IMR-90 (cell line): ENCODE measurements around the gene THOC3. TPM values are rescaled to one million over a fixed set of nuclear protein-coding genes. Genes with fewer than 3 reads are reported as not detected.
"Not testable (repeated sequence)": the region's sequence is repeated elsewhere in the genome, so short reads cannot be mapped to it uniquely, and the experiment has no call there.

Experiments used
- ATAC-seq: fragments of 200-7000 bp; cut with Tn5 transposase; 2 replicates; pipeline ENCODE4 v1.9.1; 2020; ENCODE audit warnings: low read depth, mild to moderate bottlenecking, moderate library complexity
- BruUV-seq: library from RNA; stranded (reverse); fragments of 400-500 nt; replicated peaks from 2 replicates; lab custom pipeline; 2021; lab: Mats Ljungman, UMichigan
- CTCF ChIA-PET: fragments of 300-600 bp; formaldehyde crosslinking; extraction: SDS; loops from one replicate; lab custom pipeline; 2021; ENCODE audit warnings: antibody characterized with exemption; lab: Yijun Ruan, JAX
- POLR2A ChIA-PET: fragments of 300-600 bp; sonication (Branson Sonifier 250); formaldehyde crosslinking; loops from one replicate; lab custom pipeline; 2022; ENCODE audit warnings: antibody characterized with exemption; ENCODE audit not compliant: unreplicated experiment; lab: Charles Lee
- DNase-seq: peaks from one replicate; pipeline ENCODE4 v3.0.0; 2013
- H2AFZ ChIP-seq: replicated peaks from 2 replicates; pipeline ENCODE3; 2013; ENCODE audit warnings: low read length, mild to moderate bottlenecking; ENCODE audit not compliant: poor library complexity
- H2AK5ac ChIP-seq: 2 replicates; pipeline ENCODE4 v1.6.1; 2013; ENCODE audit warnings: low read depth, low read length, inconsistent platforms
- H2AK9ac ChIP-seq: replicated peaks from 2 replicates; pipeline ENCODE3; 2013; ENCODE audit warnings: mild to moderate bottlenecking, low read depth, low read length, moderate library complexity; ENCODE audit not compliant: poor library complexity
- H2BK120ac ChIP-seq: 2 replicates; pipeline ENCODE4 v1.6.1; 2013; ENCODE audit warnings: low read depth, low read length, inconsistent platforms
- H2BK15ac ChIP-seq: 3 replicates; pipeline ENCODE4 v1.6.1; 2013; ENCODE audit warnings: low read depth, low read length, inconsistent platforms
- H2BK20ac ChIP-seq: 2 replicates; pipeline ENCODE4 v1.6.1; 2013; ENCODE audit warnings: low read depth, mild to moderate bottlenecking, inconsistent platforms, low read length, moderate library complexity
- H2BK5ac ChIP-seq: 2 replicates; pipeline ENCODE4 v1.6.1; 2013; ENCODE audit warnings: mild to moderate bottlenecking, low read depth, low read length, inconsistent platforms; ENCODE audit not compliant: poor library complexity, severe bottlenecking
- H3K14ac ChIP-seq: replicated peaks from 2 replicates; pipeline ENCODE4 v1.6.1; 2013; ENCODE audit warnings: low read depth, low read length, inconsistent platforms
- H3K18ac ChIP-seq: 2 replicates; pipeline ENCODE4 v1.6.1; 2013; ENCODE audit warnings: low read depth, low read length, control low read depth
- H3K23ac ChIP-seq: 2 replicates; pipeline ENCODE4 v1.6.1; 2013; ENCODE audit warnings: low read depth, low read length, inconsistent platforms
- H3K27ac ChIP-seq: 2 replicates; pipeline ENCODE4 v1.5.1; 2013; ENCODE audit warnings: mild to moderate bottlenecking, control low read depth, low read length; ENCODE audit not compliant: insufficient read depth
- H3K27me3 ChIP-seq: 2 replicates; pipeline ENCODE4 v1.6.1; 2013; ENCODE audit warnings: low read length; ENCODE audit not compliant: control insufficient read depth, insufficient read depth
- H3K36me3 ChIP-seq: 2 replicates; pipeline ENCODE4 v1.6.1; 2013; ENCODE audit warnings: low read length, mixed read lengths; ENCODE audit not compliant: control insufficient read depth, insufficient read depth
- H3K4ac ChIP-seq: 2 replicates; pipeline ENCODE4 v1.6.1; 2013; ENCODE audit warnings: low read depth, low read length, inconsistent platforms
- H3K4me1 ChIP-seq: 2 replicates; pipeline ENCODE4 v1.6.1; 2013; ENCODE audit warnings: low read length, mixed read lengths; ENCODE audit not compliant: control insufficient read depth, insufficient read depth
- H3K4me2 ChIP-seq: 2 replicates; pipeline ENCODE4 v1.6.1; 2013; ENCODE audit warnings: low read depth, mild to moderate bottlenecking, control low read depth, low read length, moderate library complexity
- H3K4me3 ChIP-seq: 2 replicates; pipeline ENCODE4 v1.5.1; 2013; ENCODE audit warnings: low read depth, mild to moderate bottlenecking, control low read depth, low read length, moderate library complexity; ENCODE audit not compliant: insufficient read depth
- H3K56ac ChIP-seq: 2 replicates; pipeline ENCODE4 v1.6.1; 2013; ENCODE audit warnings: low read length, inconsistent platforms; ENCODE audit not compliant: insufficient read depth; ENCODE audit errors: extremely low read depth
- H3K79me1 ChIP-seq, 2 experiments: 2 replicates each; pipeline ENCODE4 v1.6.1; 2013; ENCODE audit warnings: low read length in 2 of 2, inconsistent platforms in 1 of 2, low read depth in 1 of 2
- H3K9ac ChIP-seq: 2 replicates; pipeline ENCODE4 v1.6.1; 2013; ENCODE audit warnings: low read depth, low read length, control low read depth
- H3K9me1 ChIP-seq: 2 replicates; pipeline ENCODE4 v1.6.1; 2013; ENCODE audit warnings: low read length, inconsistent platforms; ENCODE audit not compliant: insufficient read depth
- H3K9me3 ChIP-seq: 2 replicates; pipeline ENCODE4 v1.6.1; 2013; ENCODE audit warnings: low read length; ENCODE audit not compliant: control insufficient read depth, insufficient read depth
- H4K20me1 ChIP-seq: 2 replicates; pipeline ENCODE4 v1.6.1; 2013; ENCODE audit warnings: low read length, inconsistent platforms; ENCODE audit not compliant: insufficient read depth
- H4K5ac ChIP-seq: 2 replicates; pipeline ENCODE4 v1.6.1; 2013; ENCODE audit warnings: mild to moderate bottlenecking, low read depth, low read length, control low read depth
- H4K8ac ChIP-seq, 2 experiments: 2 replicates each; pipeline ENCODE4 v1.6.1; 2013; ENCODE audit warnings: low read depth in 2 of 2, low read length in 2 of 2, control low read depth in 1 of 2, inconsistent platforms in 1 of 2
- H4K91ac ChIP-seq: 2 replicates; pipeline ENCODE4 v1.6.1; 2013; ENCODE audit warnings: low read depth, low read length, inconsistent platforms; ENCODE audit not compliant: insufficient read depth
- WGBS, 2 experiments: methylation state at CpG; one replicate each; pipeline versions ENCODE4 v1.1.5 to v1.1.7; 2013; ENCODE audit warnings: missing lambda C conversion rate in 2 of 2; ENCODE audit not compliant: insufficient read length in 1 of 2; ENCODE audit errors: extremely low coverage in 2 of 2; 5-methylcytosine and 5-hydroxymethylcytosine counted together
- dilution Hi-C: fragments of 300-500 bp; cut with HindIII; formaldehyde crosslinking; loops from one replicate; pipeline ENCODE4 v1.14.3; 2018; ENCODE audit warnings: low sequenced_read_pairs; ENCODE audit not compliant: unreplicated experiment
- in situ Hi-C: fragments of 300-500 bp; cut with MboI; formaldehyde crosslinking; loops from 3 replicates; pipeline ENCODE4 v1.14.3; 2019; ENCODE audit warnings: low sequenced_read_pairs, inconsistent platforms, mixed read lengths
- intact Hi-C: fragments of 100-400 bp; cut with micrococcal nuclease; formaldehyde crosslinking; loops from 2 replicates; pipeline ENCODE4 v1.10.0; 2022
- polyA plus RNA-seq, 3 experiments: library from polyadenylated mRNA; depleted of rRNA; stranded (reverse); fragments of >200 nt; gene quantifications; 2 replicates each; pipeline ENCODE4 v1.2.3, GENCODE V29; 2012; ENCODE audit warnings: low replicate concordance in 1 of 3
- total RNA-seq: library from RNA; depleted of rRNA; stranded (reverse); fragments of >200 nt; gene quantifications from 2 replicates; pipeline ENCODE4 v1.2.3, GENCODE V29; 2012

THOC3 gene
- total and polyA plus RNA-seq, 2 of the 4 experiments (the other 2 are of a cell fraction) = 87.9 to 114 TPM

DNA sequence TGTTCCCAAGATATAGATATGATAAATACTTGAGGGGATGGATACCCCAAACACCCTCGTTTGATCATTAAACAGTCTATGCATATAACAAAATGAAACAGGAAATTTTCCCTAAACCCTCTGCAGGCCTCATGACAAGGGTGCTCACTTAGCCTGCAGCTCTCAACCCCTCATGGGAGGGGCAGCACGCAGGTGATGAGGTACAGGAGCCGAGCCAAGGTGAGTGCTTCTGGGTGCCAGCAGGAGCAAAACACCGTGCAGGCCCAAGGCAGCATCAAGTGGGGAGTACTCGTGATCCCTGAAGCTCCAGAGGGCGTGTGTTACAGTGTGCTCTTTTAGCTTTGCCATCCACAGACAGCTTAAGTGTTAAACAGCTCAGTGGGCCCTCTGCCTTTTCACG lies 24.9 kb downstream of the THOC3 start:
- H4K8ac ChIP-seq, H3K79me1 ChIP-seq, H2AK5ac ChIP-seq, intact Hi-C loops, H2BK120ac ChIP-seq, DNase-seq, H2BK15ac ChIP-seq, H3K27ac ChIP-seq, H2BK5ac ChIP-seq, H4K20me1 ChIP-seq, H2AK9ac ChIP-seq, POLR2A ChIA-PET, H3K4me1 ChIP-seq, H3K4me2 ChIP-seq, ATAC-seq, H3K27me3 ChIP-seq, CTCF ChIA-PET, BruUV-seq, H4K91ac ChIP-seq, H3K56ac ChIP-seq, dilution Hi-C loops, H2BK20ac ChIP-seq, H3K18ac ChIP-seq, H3K23ac ChIP-seq, in situ Hi-C loops, H3K36me3 ChIP-seq, H2AFZ ChIP-seq, H3K9ac ChIP-seq, H3K9me3 ChIP-seq, H3K4me3 ChIP-seq, H4K5ac ChIP-seq, H3K4ac ChIP-seq, H3K9me1 ChIP-seq, H3K14ac ChIP-seq: not testable (repeated sequence)
- no CpG with 5 or more reads among the region's 7 CpGs for WGBS, 2 experiments

DNA sequence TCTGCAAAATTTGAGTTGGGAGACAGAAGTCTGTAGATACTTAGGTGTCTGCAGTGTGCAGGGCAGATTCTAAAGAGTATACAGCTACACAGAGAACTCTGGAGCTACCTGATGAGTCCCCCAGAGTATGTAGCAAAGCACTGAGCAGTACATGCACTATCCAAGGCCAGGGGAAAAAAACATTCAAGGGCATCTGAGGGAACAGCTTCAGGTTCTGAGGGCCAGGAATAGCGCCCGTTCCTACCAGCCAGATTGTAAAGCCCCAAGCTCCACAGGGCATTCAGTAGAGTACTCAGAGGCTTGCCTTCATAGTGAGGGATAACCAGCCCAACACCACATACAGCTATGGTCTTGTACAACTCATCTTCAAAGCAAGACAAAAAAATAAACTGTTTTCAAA lies 27.5 kb downstream of the THOC3 start:
- H2BK5ac ChIP-seq, dilution Hi-C loops, H2AK5ac ChIP-seq, DNase-seq, H3K9me3 ChIP-seq, H3K27ac ChIP-seq, H4K91ac ChIP-seq, H3K4ac ChIP-seq, BruUV-seq, H2BK20ac ChIP-seq, CTCF ChIA-PET, intact Hi-C loops, H2AK9ac ChIP-seq, H3K4me3 ChIP-seq, H4K5ac ChIP-seq, H3K9ac ChIP-seq, in situ Hi-C loops, H3K18ac ChIP-seq, H3K23ac ChIP-seq, H3K4me1 ChIP-seq, H4K8ac ChIP-seq, H2BK15ac ChIP-seq, H3K4me2 ChIP-seq, H3K14ac ChIP-seq, H2BK120ac ChIP-seq, H3K27me3 ChIP-seq, POLR2A ChIA-PET, H3K56ac ChIP-seq, H3K9me1 ChIP-seq, H3K79me1 ChIP-seq, H2AFZ ChIP-seq, H4K20me1 ChIP-seq, H3K36me3 ChIP-seq: not testable (repeated sequence)
- WGBS, 2 experiments = no CpG with 5 or more reads among the region's 2 CpGs
- peak; percentile 32; the same call in 1 of the 2 replicates for ATAC-seq
